Natural killer cell (primary cell): ENCODE measurements around the gene MTRFR. TPM values are rescaled to one million over a fixed set of nuclear protein-coding genes. Genes with fewer than 3 reads are reported as not detected.

Experiments used
- ATAC-seq, 3 donors: fragments of 150-1000 bp in 2 of 3; fragments of 200-7000 bp in 1 of 3; cut with Tn5 transposase; 1 replicate in 1 of 3; 2 replicates in 2 of 3; pipeline ENCODE4 v1.10.0; 2021; ENCODE audit warnings: mild to moderate bottlenecking in 2 of 3, moderate library complexity in 2 of 3
- DNase-seq, 2 donors: peaks; one replicate each; pipeline versions ENCODE4 v3.0.0 to v3.0.0-alpha.2; 2013 to 2021; ENCODE audit warnings: mixed read lengths in 1 of 2
- H3K27ac ChIP-seq: one replicate; pipeline ENCODE4 v1.5.1; 2013; ENCODE audit warnings: mild to moderate bottlenecking, low read length
- H3K27me3 ChIP-seq: one replicate; pipeline ENCODE4 v1.6.1; 2013; ENCODE audit warnings: low read length; ENCODE audit not compliant: control insufficient read depth, insufficient read depth
- H3K36me3 ChIP-seq: one replicate; pipeline ENCODE4 v1.6.1; 2013; ENCODE audit warnings: low read length; ENCODE audit not compliant: control insufficient read depth, insufficient read depth
- H3K4me1 ChIP-seq: one replicate; pipeline ENCODE4 v1.6.1; 2013; ENCODE audit warnings: low read length; ENCODE audit not compliant: control insufficient read depth, insufficient read depth
- H3K4me3 ChIP-seq: one replicate; pipeline ENCODE4 v1.5.1; 2013; ENCODE audit warnings: low read length
- H3K9me3 ChIP-seq: one replicate; pipeline ENCODE4 v1.6.1; 2013; ENCODE audit warnings: low read length; ENCODE audit not compliant: control insufficient read depth, insufficient read depth
- H3K27ac Mint-ChIP-seq, 2 donors: one replicate each; pipeline ENCODE4 v1.8.0; 2022; ENCODE audit warnings: mild to moderate bottlenecking in 2 of 2, mixed read lengths in 2 of 2, moderate library complexity in 1 of 2
- H3K27me3 Mint-ChIP-seq, 2 donors: one replicate each; pipeline ENCODE4 v1.8.0; 2022; ENCODE audit warnings: low read depth in 2 of 2, mixed read lengths in 2 of 2
- H3K36me3 Mint-ChIP-seq: one replicate; pipeline ENCODE4 v1.8.0; 2022; ENCODE audit warnings: mixed read lengths
- H3K4me1 Mint-ChIP-seq, 2 donors: one replicate each; pipeline ENCODE4 v1.8.0; 2022; ENCODE audit warnings: mixed read lengths in 2 of 2
- H3K4me3 Mint-ChIP-seq: one replicate; pipeline ENCODE4 v1.8.0; 2022; ENCODE audit warnings: mild to moderate bottlenecking, moderate library complexity, mixed read lengths
- H3K9me3 Mint-ChIP-seq, 2 donors: one replicate each; pipeline ENCODE4 v1.8.0; 2022; ENCODE audit warnings: mixed read lengths in 2 of 2
- WGBS: methylation state at CpG from one replicate; pipeline ENCODE4 v1.1.7; 2013; ENCODE audit warnings: missing lambda C conversion rate; ENCODE audit not compliant: insufficient coverage; 5-methylcytosine and 5-hydroxymethylcytosine counted together
- intact Hi-C: fragments of 100-400 bp; cut with micrococcal nuclease; formaldehyde crosslinking; loops from one replicate; pipeline ENCODE4 v1.14.2; 2022
- total RNA-seq, 4 donors: library from RNA; stranded (reverse); fragments of 120-200 nt in 1 of 4; gene quantifications; one replicate each; pipeline versions ENCODE4 v1.2.3 to v1.2.4, GENCODE V29; 2013 to 2022
- TF ChIP-seq, protein P1 (sequence below): fragments of 200-600 bp; IDR thresholded peaks from one replicate; pipeline ENCODE4 v1.8.0; 2022; ENCODE audit warnings: antibody characterized with exemption

Gene MTRFR
- total RNA-seq, 3 donors from 2014 or later (not counting 1 experiment from before 2014, with no cell fraction given), result 16.2 to 18.5 (median 17.0) TPM

DNA sequence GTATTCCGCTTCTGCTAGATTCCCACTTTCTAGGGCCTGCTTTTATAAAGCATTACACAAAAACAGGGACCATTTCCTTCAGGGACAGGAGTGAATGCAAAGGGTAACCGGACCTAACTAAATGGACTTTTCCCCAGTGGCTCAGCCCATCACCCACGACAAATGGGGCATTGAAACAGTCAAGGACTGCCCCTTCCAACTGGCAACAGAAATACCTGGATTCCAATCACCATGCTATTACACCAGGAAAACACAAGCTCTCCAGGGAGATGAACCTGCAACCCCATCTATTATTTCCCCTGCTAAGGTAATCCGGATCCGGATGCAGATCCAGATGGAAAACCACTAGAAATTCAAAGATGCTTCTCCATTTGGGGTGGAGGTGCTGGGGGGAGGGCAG lies 1.3 kb upstream of the MTRFR start:
- intact Hi-C loops, result loop anchor here (2.0 to 10.0 kb wide), 5 partner anchors 77 to 257 kb away; partner anchors contain the start of genes OGFOD2, PITPNM2 and SBNO1
- Mint-ChIP-seq H3K36me3 (no peaks in the 10 kb centered on the region), H3K27ac (peak overlapping the region; percentile 99), H3K9me3 (no peaks in the 10 kb centered on the region), H3K27me3 (no peaks in the 10 kb centered on the region), H3K4me1 (peaks cover 58 to 63% of the 10 kb centered on the region in 2 donors), H3K4me3 (peak overlapping the region; percentile 98)
- H3K36me3 ChIP-seq, result no peaks in the 10 kb centered on the region
- WGBS, result 52% methylated on average over 3 of the region's 5 CpGs
- ATAC-seq, result no peak
- H3K9me3 ChIP-seq, result no peaks in the 10 kb centered on the region
- H3K27ac ChIP-seq, result no peak overlapping the region
- TF ChIP-seq, protein P1, sequence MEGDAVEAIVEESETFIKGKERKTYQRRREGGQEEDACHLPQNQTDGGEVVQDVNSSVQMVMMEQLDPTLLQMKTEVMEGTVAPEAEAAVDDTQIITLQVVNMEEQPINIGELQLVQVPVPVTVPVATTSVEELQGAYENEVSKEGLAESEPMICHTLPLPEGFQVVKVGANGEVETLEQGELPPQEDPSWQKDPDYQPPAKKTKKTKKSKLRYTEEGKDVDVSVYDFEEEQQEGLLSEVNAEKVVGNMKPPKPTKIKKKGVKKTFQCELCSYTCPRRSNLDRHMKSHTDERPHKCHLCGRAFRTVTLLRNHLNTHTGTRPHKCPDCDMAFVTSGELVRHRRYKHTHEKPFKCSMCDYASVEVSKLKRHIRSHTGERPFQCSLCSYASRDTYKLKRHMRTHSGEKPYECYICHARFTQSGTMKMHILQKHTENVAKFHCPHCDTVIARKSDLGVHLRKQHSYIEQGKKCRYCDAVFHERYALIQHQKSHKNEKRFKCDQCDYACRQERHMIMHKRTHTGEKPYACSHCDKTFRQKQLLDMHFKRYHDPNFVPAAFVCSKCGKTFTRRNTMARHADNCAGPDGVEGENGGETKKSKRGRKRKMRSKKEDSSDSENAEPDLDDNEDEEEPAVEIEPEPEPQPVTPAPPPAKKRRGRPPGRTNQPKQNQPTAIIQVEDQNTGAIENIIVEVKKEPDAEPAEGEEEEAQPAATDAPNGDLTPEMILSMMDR, result no peak
- no peaks in the 10 kb centered on the region for H3K27me3 ChIP-seq
- no peak for DNase-seq
- H3K4me3 ChIP-seq, result no peak overlapping the region
- H3K4me1 ChIP-seq, result peaks cover 42% of the 10 kb centered on the region

DNA sequence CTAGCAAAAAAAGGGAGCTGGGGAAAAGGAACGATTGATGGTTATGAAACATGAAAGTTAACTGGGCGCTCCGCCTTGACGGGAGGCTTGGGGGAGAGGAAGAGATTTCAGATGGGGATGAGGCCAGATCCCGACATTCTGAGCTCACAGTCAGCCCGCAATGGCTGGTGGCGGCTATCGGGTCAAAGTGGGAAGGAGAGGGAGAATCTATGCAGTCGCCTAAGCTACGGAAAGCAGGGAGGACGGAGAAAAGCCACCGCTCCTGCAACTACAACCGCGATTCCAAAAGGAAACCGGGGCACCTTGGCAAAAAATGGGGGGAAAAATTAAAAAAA lies 797 bp upstream of the MTRFR start:
- no peaks in the 10 kb centered on the region for H3K27me3 Mint-ChIP-seq
- WGBS, result 0% methylated on average over 15 of the region's 15 CpGs
- H3K36me3 Mint-ChIP-seq, result no peaks in the 10 kb centered on the region
- peaks cover 60 to 64% of the 10 kb centered on the region in 2 donors for H3K4me1 Mint-ChIP-seq
- H3K4me3 ChIP-seq, result peak overlapping the region; percentile 92
- peaks cover 45% of the 10 kb centered on the region for H3K4me1 ChIP-seq
- peak overlapping the region; percentile 79 for H3K27ac ChIP-seq
- TF ChIP-seq, protein P1, result no peak
- no peak for DNase-seq
- no peaks in the 10 kb centered on the region for H3K27me3 ChIP-seq
- intact Hi-C loops, result loop anchor here (2.0 to 10.0 kb wide), 5 partner anchors 78 to 258 kb away; partner anchors contain the start of genes OGFOD2, PITPNM2 and SBNO1
- no peaks in the 10 kb centered on the region for H3K36me3 ChIP-seq
- ATAC-seq, result no peak
- peak overlapping the region; percentile 99 for H3K27ac Mint-ChIP-seq
- no peaks in the 10 kb centered on the region for H3K9me3 ChIP-seq
- peak overlapping the region; percentile 98 for H3K4me3 Mint-ChIP-seq
- H3K9me3 Mint-ChIP-seq, result no peaks in the 10 kb centered on the region

DNA sequence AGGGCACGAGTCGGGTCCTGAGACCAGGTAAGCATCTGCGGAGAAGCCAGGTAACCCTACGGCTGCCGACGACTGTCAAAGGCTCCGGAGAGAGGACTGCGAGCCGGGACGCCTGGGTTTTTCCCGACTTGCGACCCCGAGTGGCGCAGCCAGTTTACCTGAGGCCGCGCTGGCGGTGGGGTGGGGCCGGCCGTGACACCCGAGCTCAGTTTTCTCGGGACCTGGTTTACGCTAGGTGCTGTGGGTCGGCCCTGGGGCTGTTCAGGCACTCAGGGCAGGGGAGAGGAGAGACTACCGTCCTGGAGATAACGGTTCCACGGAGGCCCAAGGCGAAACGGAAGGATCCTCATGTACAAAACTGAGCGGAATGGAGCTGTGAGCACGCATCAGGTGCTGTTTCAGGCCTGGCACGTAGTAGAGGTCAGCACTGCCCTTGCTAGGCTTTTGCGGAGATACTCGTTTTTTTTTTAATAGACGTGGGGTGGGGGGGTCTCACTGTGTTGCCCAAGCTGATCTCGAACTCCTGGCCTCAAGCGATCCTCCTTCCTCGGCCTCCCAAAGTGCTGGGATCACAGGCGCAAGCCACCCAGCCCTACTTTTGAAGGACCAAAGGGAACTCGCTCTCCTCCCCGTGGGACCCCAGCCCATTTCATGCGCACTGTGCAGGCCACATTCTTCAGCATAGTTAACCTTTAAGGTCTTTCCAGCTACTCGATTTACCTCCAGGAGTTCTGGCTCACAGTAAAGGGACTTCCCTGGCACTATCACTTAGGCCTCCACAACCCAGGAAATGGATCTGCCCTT lies 471 bp downstream of the MTRFR start:
- Histone ChIP-seq H3K36me3 (no peaks in the 10 kb centered on the region), H3K27me3 (no peaks in the 10 kb centered on the region), H3K4me3 (peak overlapping the region; percentile 92), H3K4me1 (peaks cover 46% of the 10 kb centered on the region), H3K9me3 (no peaks in the 10 kb centered on the region), H3K27ac (peak overlapping the region; percentile 86)
- H3K27me3 Mint-ChIP-seq, result no peaks in the 10 kb centered on the region
- DNase-seq, result peak in 1 of 2 donors; percentile 38
- H3K9me3 Mint-ChIP-seq, result no peaks in the 10 kb centered on the region
- 6% methylated on average over 42 of the region's 42 CpGs for WGBS
- H3K4me3 Mint-ChIP-seq, result peak overlapping the region; percentile 98
- H3K36me3 Mint-ChIP-seq, result no peaks in the 10 kb centered on the region
- ATAC-seq, result peak in 2 of 3 donors; percentile 3
- intact Hi-C loops, result loop anchor here (2.0 to 10.0 kb wide), 5 partner anchors 79 to 259 kb away; partner anchors contain the start of genes OGFOD2, PITPNM2 and SBNO1
- H3K27ac Mint-ChIP-seq, result peak overlapping the region; percentile 99
- TF ChIP-seq, protein P1, result no peak
- peaks cover 56 to 59% of the 10 kb centered on the region in 2 donors for H3K4me1 Mint-ChIP-seq
